Measurements from ENCODE around the gene ZNF396. TPM values are rescaled to one million over a fixed set of nuclear protein-coding genes. Genes with fewer than 3 reads are reported as not detected.

ZNF396 gene
- total RNA-seq, 2 experiments from 2014 or later: 1.9 to 2.8 TPM

GRCh38 chr18:35371412-35372195 is 5.5 kb downstream of the ZNF396 start:
- Mint-ChIP-seq H3K4me1 (peaks cover 6% of the 10 kb centered on the region), H3K9me3 (no peaks in the 10 kb centered on the region), H3K4me3 (no peak overlapping the region), H3K36me3 (peaks cover 2% of the 10 kb centered on the region), H3K27ac (no peak overlapping the region), H3K27me3 (no peaks in the 10 kb centered on the region)
- no peak for ATAC-seq (ENCODE audit: low read depth)
- POLR2A ChIA-PET: no interaction called here
- DNase-seq: no peak

DNA sequence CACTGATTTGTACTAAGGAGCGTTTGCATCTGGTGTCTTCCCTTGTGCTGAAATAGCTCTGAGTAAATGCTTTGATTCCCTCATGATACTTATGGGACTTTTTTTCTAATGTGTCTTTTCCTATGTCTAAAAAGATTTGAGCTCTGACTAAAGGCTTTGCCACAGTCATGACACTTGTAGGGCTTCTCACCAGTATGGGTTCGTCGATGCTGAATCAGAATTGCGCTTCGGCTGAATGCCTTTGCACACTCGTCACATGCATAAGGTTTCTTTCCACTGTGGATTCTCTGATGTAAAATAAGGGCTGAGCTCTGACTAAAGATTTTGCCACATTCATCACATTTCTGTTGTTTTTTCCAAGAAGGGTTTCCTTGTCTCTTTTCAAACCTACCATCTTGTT is 8.0 kb downstream of the ZNF396 start:
- ATAC-seq (ENCODE audit: low read depth): no peak
- H3K36me3 Mint-ChIP-seq: peaks cover 3% of the 10 kb centered on the region
- no peak for DNase-seq
- H3K4me1 Mint-ChIP-seq: peaks cover 1% of the 10 kb centered on the region
- H3K9me3 Mint-ChIP-seq: no peaks in the 10 kb centered on the region
- peaks cover 3% of the 10 kb centered on the region for H3K27me3 Mint-ChIP-seq
- no peak overlapping the region for H3K27ac Mint-ChIP-seq
- no peak overlapping the region for H3K4me3 Mint-ChIP-seq
- POLR2A ChIA-PET: no interaction called here

- Mint-ChIP-seq H3K27ac (no peak overlapping the region), H3K36me3 (peaks cover 2% of the 10 kb centered on the region), H3K9me3 (no peaks in the 10 kb centered on the region), H3K4me1 (peaks cover 1% of the 10 kb centered on the region), H3K4me3 (no peak overlapping the region), H3K27me3 (peaks cover 3% of the 10 kb centered on the region)
- ATAC-seq (ENCODE audit: low read depth) (no peak), DNase-seq (no peak)
- POLR2A ChIA-PET: no interaction called here
Observed at GRCh38 chr18:35368595-35368994, 8.5 kb downstream of the ZNF396 start.

- Mint-ChIP-seq H3K27ac (no peak overlapping the region), H3K27me3 (peaks cover 3% of the 10 kb centered on the region), H3K4me3 (no peak overlapping the region), H3K4me1 (no peaks in the 10 kb centered on the region), H3K9me3 (no peaks in the 10 kb centered on the region), H3K36me3 (peaks cover 2% of the 10 kb centered on the region)
- POLR2A ChIA-PET: no interaction called here
- DNase-seq (no peak), ATAC-seq (ENCODE audit: low read depth) (no peak)
Observed at GRCh38 chr18:35362531-35362930, 14.6 kb downstream of the ZNF396 start.

DNA sequence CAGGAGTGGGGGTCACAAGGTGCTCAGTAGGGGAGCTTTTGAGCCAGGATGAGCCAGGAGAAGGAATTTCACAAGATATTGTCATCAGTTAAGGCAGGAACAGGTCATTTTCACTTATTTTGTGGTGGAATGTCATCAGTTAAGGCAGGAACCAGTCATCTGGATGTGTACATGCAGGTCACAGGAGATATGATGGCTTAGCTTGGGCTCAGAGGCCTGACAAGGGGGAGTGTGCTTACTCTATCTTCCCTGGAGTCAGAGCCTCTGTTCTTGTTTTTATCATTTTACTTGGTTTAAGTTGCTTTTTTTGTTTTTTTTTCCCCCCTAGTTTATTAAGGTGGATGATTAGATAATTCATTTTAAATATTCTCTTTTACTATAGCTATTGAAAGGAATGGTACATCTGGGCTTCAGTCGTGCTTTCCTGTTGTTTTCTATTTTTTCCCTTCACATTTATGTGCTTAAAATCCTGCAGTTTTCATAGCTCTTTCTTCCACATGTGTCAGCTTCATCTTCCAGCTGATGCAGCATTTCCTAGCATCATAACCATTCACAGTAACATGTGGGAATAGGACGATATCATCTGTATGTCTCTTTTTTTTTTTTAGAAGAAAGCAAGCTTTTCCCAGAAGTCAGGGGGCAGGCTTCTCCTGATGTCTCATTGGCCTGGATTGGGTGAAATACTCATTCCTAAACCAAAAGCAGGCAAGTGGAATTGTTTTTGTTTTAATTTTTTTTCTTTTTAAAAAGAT is 15.4 kb downstream of the ZNF396 start:
- DNase-seq (no peak), ATAC-seq (ENCODE audit: low read depth) (no peak)
- Mint-ChIP-seq H3K9me3 (no peaks in the 10 kb centered on the region), H3K27me3 (peaks cover 3% of the 10 kb centered on the region), H3K4me3 (no peak overlapping the region), H3K27ac (no peak overlapping the region), H3K36me3 (peaks cover 2% of the 10 kb centered on the region), H3K4me1 (no peaks in the 10 kb centered on the region)
- POLR2A ChIA-PET: no interaction called here

DNA sequence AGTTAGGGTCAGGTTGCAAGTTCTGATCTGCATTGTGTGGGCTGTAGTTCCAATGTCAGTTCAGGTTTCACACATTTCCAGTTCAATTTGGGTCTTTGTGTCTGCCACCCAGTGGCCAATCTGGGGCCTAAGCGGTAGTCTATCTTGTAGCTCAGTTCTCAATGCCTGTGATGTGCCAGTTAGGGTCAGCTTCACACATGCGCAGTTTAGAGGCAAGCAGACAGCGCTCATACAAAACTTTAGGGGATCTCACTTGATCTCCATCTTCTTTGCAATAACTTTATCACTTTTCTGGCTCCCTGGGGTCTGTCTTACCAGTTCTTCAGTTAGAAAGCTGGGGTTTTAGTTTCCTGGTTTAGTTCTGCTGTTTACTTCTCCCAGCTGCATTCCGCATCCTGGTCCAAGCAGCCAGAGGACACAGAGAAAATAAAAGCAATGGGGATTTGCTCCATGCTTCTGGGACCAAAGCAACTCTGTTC is 22.0 kb downstream of the ZNF396 start:
- POLR2A ChIA-PET: no interaction called here
- no peak for DNase-seq
- H3K9me3 Mint-ChIP-seq: peaks cover 8% of the 10 kb centered on the region
- peak; percentile 98 for ATAC-seq (ENCODE audit: low read depth)
- H3K27me3 Mint-ChIP-seq: no peaks in the 10 kb centered on the region
- H3K36me3 Mint-ChIP-seq: peaks cover 6% of the 10 kb centered on the region
- H3K4me3 Mint-ChIP-seq: no peak overlapping the region
- no peak overlapping the region for H3K27ac Mint-ChIP-seq
- no peaks in the 10 kb centered on the region for H3K4me1 Mint-ChIP-seq

GRCh38 chr18:35352778-35353177 is 24.4 kb downstream of the ZNF396 start:
- POLR2A ChIA-PET: no interaction called here
- Mint-ChIP-seq H3K27ac (no peak overlapping the region), H3K4me1 (no peaks in the 10 kb centered on the region), H3K4me3 (no peak overlapping the region), H3K9me3 (peaks cover 8% of the 10 kb centered on the region), H3K36me3 (peaks cover 6% of the 10 kb centered on the region), H3K27me3 (peaks cover 3% of the 10 kb centered on the region)
- no peak for DNase-seq
- ATAC-seq (ENCODE audit: low read depth): no peak

DNA sequence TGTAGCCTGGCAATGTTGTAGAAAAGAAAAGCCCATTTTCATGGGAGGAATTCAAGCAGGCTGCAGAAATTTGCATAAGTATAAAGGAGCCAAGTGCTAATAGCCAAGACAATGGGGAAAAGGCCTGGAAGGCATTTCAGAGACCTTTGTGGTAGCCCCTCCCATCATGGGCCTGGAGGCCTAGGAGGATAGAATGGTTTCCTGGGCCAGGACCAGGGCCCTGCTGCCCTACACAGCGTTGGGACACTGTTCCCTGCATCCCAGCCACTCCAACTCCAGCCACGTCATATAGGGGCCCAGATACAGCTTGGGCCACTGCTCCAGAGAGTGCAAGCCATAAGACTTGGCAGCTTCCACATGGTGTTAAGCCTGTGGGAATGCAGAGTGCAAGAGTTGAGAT is 24.9 kb downstream of the ZNF396 start:
- DNase-seq (no peak), ATAC-seq (ENCODE audit: low read depth) (no peak)
- H3K27ac Mint-ChIP-seq: no peak overlapping the region
- H3K4me3 Mint-ChIP-seq: no peak overlapping the region
- no peaks in the 10 kb centered on the region for H3K4me1 Mint-ChIP-seq
- H3K27me3 Mint-ChIP-seq: peaks cover 3% of the 10 kb centered on the region
- H3K9me3 Mint-ChIP-seq: peaks cover 8% of the 10 kb centered on the region
- H3K36me3 Mint-ChIP-seq: peaks cover 6% of the 10 kb centered on the region
- POLR2A ChIA-PET: no interaction called here

DNA sequence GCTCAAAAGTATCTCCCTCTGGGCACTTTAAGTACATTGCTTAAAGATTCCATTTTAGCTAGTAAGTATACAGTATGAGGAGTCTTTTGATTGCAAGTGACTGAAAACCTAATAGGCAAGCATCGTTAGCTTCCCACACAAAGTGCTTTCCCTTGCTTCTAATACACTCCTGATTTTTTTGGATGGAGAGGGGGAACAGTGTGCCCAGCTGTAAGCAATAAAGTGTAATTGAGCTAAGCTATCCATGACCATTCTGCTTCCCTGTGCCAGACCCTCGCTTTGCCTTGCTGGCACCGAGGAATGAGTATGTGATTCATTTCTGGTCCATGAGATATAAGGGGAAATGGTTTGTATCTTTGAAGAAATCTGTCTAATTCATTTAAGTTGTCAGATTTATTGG is 29.1 kb downstream of the ZNF396 start:
- H3K27ac Mint-ChIP-seq: no peak overlapping the region
- peaks cover 5% of the 10 kb centered on the region for H3K36me3 Mint-ChIP-seq
- ATAC-seq (ENCODE audit: low read depth): no peak
- POLR2A ChIA-PET: interaction anchor here (0.5 to 1.3 kb wide), 2 partner anchors 28 to 107 kb away, joined by 3 read pairs; partner anchors contain the start of gene ZNF397
- peaks cover 9% of the 10 kb centered on the region for H3K4me1 Mint-ChIP-seq
- no peak overlapping the region for H3K4me3 Mint-ChIP-seq
- DNase-seq: no peak
- peaks cover 3% of the 10 kb centered on the region for H3K27me3 Mint-ChIP-seq
- peaks cover 7% of the 10 kb centered on the region for H3K9me3 Mint-ChIP-seq

DNA sequence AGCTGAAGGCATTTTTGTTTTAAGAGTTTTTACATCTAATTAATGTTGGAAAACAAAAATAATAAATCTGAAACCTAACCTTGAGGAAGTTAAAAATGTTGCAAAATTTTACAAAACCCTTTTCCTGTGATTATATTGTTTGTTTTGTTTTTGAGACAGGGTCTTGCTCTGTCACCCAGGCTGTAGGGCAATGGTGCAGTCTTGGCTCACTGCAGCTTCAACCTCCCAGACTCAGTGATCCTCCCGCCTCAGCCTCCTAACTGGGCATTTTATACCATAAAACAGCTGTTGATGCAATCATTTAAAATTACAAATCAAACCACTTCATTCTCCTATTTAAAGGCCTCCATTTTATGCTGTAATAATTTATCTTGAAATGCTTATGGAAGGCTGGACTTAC is 31.2 kb downstream of the ZNF396 start:
- DNase-seq (no peak), ATAC-seq (ENCODE audit: low read depth) (no peak)
- H3K27ac Mint-ChIP-seq: no peak overlapping the region
- H3K36me3 Mint-ChIP-seq: peaks cover 1% of the 10 kb centered on the region
- no peaks in the 10 kb centered on the region for H3K9me3 Mint-ChIP-seq
- POLR2A ChIA-PET: interaction anchor here (2.4 kb wide), 2 partner anchors 105 to 316 kb away, joined by 6 to 19 read pairs; partner anchors contain the start of gene ZNF397
- H3K4me3 Mint-ChIP-seq: no peak overlapping the region
- H3K27me3 Mint-ChIP-seq: peaks cover 3% of the 10 kb centered on the region
- H3K4me1 Mint-ChIP-seq: peaks cover 17% of the 10 kb centered on the region

DNA sequence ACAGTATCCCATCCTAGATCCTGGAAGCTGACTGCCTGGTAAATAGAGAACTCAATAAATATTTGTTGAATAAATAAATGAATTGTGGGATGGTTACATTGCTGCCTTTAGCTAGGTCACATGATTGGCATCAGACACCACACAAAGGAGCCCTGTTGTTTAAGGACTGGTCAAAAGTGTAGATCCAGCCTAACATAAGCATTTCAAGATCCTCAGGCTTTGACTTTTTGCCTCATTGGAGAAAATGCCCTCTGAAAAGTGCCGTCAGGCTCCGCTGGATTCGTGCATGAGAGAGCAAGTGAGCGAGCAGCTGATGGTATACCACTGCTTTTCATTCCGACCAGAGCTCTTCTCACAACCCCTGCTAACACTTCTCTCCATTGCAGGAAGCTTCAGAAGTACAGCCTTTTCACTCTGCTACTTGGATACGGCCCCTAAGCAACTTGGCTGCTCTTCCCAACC is 31.6 kb downstream of the ZNF396 start:
- H3K9me3 Mint-ChIP-seq: no peaks in the 10 kb centered on the region
- H3K27me3 Mint-ChIP-seq: peaks cover 3% of the 10 kb centered on the region
- peaks cover 17% of the 10 kb centered on the region for H3K4me1 Mint-ChIP-seq
- H3K27ac Mint-ChIP-seq: no peak overlapping the region
- peaks cover 1% of the 10 kb centered on the region for H3K36me3 Mint-ChIP-seq
- H3K4me3 Mint-ChIP-seq: no peak overlapping the region
- ATAC-seq (ENCODE audit: low read depth): no peak
- DNase-seq: no peak
- POLR2A ChIA-PET: interaction anchor here (2.1 to 2.4 kb wide), 3 partner anchors 56 to 316 kb away, joined by 6 to 19 read pairs (median 15); partner anchors contain the start of genes ZNF397 and ZSCAN30

- DNase-seq (no peak), ATAC-seq (ENCODE audit: low read depth) (no peak)
- H3K4me3 Mint-ChIP-seq: peak overlapping the region; percentile 97
- H3K9me3 Mint-ChIP-seq: no peaks in the 10 kb centered on the region
- H3K4me1 Mint-ChIP-seq: peaks cover 21% of the 10 kb centered on the region
- peaks cover 4% of the 10 kb centered on the region for H3K36me3 Mint-ChIP-seq
- H3K27ac Mint-ChIP-seq: peak overlapping the region; percentile 95
- POLR2A ChIA-PET: interaction anchor here (0.9 to 2.4 kb wide), 8 partner anchors 10 to 784 kb away, joined by 3 to 19 read pairs (median 4); partner anchors contain the start of genes INO80C, SLC39A6, ZNF396 and ZNF397
- peaks cover 3% of the 10 kb centered on the region for H3K27me3 Mint-ChIP-seq
Observed at GRCh38 chr18:35344736-35345459, 32.2 kb downstream of the ZNF396 start.

Data from activated naive CD8-positive, alpha-beta T cell treated with anti-CD3 and anti-CD28 coated beads, Interleukin-2, amount 10 ng/mL, durations not matched to agents 7 days and 5 days (primary cell).